Fibroblast of the conjunctiva (primary cell): ENCODE data around the gene ALX1.
A peak's percentile ranks its signal among the peaks of the same experiment; 100 is the strongest.

Source experiments
- DNase-seq: peaks from one replicate; pipeline ENCODE4 v3.0.0-alpha.2; 2010; ENCODE audit warnings: low read depth

Gene ALX1

GRCh38 chr12:85280165-85280983 is at the start of gene ALX1:
Gene ALX1, plus strand, starts transcription at chr12:85280220. Its CDS starts 42 bp downstream, at chr12:85280262.
- DNase-seq: peak; percentile 72

DNA sequence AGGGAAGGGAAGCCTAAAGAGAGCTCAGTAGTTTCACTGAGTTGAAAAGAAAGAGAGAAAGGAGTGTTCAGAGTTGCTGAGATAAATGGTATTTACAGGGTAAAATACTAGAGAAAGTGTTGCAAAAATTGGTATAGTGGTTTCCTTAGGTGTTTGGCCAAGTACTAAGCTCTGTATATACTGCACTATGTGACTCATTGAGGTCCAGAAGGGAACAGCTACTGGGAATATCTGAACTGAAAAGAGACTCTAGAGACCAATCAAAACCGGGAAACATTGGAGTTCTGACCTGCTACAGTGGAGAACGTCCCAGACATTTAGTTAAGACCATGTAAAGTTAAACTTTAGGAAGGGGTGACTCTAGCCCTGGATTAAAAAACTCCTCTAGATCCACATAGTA is 42.7 kb upstream of the ALX1 start:
- DNase-seq: no peak

GRCh38 chr12:85244561-85244960 is 35.5 kb upstream of the ALX1 start:
- no peak for DNase-seq

DNA sequence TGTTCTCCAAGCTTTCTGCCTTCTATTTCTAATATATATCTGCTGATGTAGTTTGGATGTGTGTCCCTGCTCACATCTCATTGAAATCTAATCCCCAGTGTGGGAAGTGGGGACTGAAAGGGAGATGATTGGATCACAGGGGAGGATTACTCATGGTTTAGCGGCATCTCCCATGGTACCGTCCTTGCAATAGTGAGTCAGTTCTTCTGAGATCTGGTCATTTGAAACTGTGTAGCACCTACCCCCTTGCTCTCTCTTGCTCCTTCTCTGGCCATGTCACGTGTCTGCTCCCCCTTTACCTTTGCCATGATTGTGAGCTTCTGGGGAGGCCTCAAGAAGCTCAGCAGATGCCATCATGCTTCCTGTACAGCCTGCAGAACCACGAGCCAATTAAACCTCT is 26.2 kb upstream of the ALX1 start:
- DNase-seq: no peak

DNA sequence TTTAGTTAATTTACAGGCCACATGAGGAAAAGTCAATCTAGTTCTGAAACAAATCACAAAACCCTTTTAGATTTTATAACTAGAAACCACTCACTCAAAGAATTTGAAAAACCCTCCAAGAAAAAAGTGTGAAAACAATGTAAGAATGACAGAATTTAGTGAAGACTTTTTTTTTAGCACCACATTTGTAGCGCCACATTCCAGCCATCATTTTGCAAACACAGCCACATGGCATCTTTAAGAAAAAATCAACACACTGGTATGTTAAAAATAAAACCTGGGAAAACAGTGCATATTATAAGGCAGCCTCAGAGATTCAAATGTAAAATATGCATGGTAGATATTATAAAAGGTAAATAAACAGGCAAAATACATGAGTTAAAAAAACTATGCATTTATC is 22.3 kb upstream of the ALX1 start:
- no peak for DNase-seq

DNA sequence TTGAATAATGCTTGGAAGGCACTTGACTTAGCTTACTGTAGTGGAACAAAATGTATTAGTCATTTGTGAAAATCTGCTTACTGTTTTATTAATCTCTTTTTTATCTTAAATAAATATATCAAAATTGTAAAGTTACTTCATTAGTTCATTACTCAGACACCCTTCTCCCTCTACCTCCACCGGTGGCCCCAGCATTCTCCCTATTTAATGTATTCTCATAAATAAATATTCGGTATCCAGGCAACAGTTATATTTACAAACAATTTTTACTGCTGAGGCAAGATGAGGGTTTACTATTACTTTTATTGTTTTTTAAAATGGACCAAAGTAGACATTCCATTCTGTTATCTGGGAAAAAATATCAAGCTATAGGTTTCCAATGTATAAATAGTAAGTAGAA is 19.6 kb upstream of the ALX1 start:
- no peak for DNase-seq

- DNase-seq: no peak
These were observed 19.1 kb upstream of the ALX1 start for GRCh38 chr12:85260896-85261295.

DNA sequence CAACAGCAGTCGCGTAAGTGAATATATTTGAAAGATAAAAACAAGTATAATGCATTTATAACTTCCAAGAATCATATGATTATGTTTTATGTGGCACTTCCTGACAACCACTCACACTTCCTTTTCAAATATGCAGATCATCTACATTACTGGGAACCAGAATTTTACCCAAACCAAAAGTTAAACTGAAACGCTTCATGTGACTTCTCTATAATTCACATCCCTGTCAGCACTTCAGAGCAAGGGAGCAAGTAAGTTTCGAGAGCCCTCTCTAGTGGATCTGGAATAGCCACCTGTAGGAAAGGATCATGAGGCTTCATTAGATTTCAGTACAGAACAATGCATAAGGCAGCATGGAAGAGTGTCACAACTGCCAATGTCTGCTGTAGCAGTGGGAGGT is 13.7 kb upstream of the ALX1 start:
- DNase-seq: no peak

DNA sequence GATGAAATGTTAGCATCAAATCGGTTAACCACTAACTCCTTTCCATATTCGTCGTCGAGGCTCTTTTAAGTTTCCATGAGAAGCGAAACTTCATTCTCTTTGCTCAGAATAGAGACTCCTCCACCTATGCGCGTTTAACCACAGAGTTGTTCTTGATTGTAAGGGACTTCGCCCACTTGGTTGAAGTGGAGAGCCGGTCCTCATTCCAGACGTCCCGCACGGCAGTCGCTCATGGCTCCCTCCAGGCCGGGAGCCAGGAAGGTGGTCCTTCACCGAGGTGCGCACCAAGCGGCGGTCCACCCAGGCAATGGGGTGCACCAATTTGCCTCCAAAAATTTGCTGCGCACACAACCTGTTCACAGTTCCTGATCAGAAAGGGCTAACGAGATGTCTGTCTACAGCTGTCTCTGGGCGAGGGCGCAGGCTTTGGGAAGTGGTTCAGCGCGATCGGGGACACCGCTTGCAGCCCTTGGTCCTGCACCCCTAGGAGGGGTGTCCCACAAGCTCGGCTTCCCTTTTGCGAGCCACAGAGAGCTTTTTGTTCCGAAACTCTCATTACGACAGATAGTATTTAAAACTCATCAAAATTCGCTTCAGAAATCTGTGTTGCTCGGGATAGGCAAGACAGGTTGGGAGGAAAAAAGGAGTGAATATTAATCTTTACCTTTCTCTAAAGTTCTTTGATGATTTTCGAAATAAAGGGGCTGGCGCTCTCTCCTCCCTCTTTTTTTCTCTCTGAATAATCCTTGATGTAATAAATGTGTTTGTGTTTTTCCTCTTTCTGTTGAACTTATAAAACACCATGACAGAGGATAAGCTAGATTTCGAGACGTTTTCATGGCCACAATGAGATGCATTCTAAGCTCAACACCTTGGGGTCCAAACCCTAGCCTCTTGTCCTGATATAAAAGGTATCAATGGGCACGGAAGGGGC is 6.4 kb upstream of the ALX1 start:
- no peak for DNase-seq

DNA sequence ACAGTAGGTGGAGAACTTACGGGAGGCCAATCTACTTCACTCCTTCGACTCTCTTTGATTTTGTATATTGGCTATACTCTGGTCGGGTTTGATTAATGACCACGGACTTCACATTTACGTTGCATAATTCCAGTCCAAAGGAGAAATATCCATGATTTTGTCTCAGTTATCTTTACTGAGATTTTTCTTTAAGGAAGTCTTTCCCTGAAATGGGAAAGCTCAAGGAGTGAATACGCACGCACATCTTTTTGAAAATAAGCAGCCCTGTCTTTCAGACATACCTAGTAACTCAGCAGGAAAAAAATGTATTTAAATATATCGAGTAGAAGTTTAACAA is 5.7 kb upstream of the ALX1 start:
- DNase-seq: no peak

GRCh38 chr12:85275374-85275773 is 4.6 kb upstream of the ALX1 start:
- DNase-seq: peak; percentile 81

GRCh38 chr12:85277191-85277590 is 2.8 kb upstream of the ALX1 start:
- no peak for DNase-seq

DNA sequence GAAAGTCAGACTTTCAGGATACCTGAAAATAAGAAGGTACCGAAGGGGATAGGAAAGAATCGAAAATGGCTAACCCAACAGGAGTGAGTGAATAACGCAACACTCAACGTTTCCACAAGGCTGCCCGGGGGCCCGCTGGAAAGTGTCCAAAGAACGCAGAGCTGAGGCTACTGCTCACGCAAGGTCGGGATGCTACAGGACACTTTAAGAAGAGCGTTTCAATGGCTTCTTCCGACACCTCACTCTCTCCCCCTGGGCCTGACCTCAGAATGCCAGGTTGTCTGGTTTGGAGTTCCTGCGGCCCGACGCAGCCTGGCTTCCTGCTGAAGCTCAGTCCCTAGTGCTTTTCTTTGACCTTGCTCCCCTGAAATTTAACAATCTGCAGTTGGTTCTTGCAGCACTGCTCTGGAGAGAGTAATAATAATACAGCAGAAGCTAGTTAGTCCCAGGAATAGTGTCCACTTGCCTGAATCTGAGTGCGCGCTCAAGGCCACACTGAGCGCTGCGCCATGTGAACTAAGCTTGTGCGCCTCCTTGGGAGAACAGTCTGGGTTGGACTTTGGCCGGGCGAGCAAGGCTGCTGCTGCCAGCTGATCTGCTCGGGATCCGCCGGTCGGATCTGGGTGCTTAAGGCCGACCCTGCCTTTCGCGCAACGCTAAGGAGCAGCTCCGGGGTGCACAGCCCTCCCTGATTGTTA is 2.0 kb upstream of the ALX1 start:
- no peak for DNase-seq

- no peak for DNase-seq
These were observed 1.2 kb upstream of the ALX1 start for GRCh38 chr12:85278598-85279448.

- peak; percentile 84 for DNase-seq
These were observed 413 bp upstream of the ALX1 start for GRCh38 chr12:85279449-85280164.

GRCh38 chr12:85280984-85281630 is 1.1 kb downstream of the ALX1 start:
- no peak for DNase-seq

- DNase-seq: no peak
These were observed 1.8 kb downstream of the ALX1 start for GRCh38 chr12:85281636-85282312.

- no peak for DNase-seq
These were observed 3.5 kb downstream of the ALX1 start for GRCh38 chr12:85283560-85283959.

GRCh38 chr12:85296362-85296761 is 16.3 kb downstream of the ALX1 start:
- no peak for DNase-seq

GRCh38 chr12:85299053-85299452 is 19.0 kb downstream of the ALX1 start:
- DNase-seq: no peak
